AG04450 (cell line): ENCODE data around the gene CSTPP1. TPM values are rescaled to one million over a fixed set of nuclear protein-coding genes. Genes with fewer than 3 reads are reported as not detected.
A peak's percentile ranks its signal among the peaks of the same experiment; 100 is the strongest.

Experiments used
- CTCF ChIA-PET: fragments of 300-600, 350-600 bp; formaldehyde crosslinking; extraction: SDS; loops from one replicate; lab custom pipeline; 2022; ENCODE audit warnings: antibody characterized with exemption, inconsistent platforms; lab: Charles Lee
- POLR2A ChIA-PET: fragments of 350-600 bp; formaldehyde crosslinking; extraction: SDS; loops from one replicate; lab custom pipeline; 2021; ENCODE audit warnings: antibody characterized with exemption, inconsistent platforms; lab: Yijun Ruan, JAX
- DNase-seq: peaks from one replicate; pipeline ENCODE4 v3.0.0-alpha.2; 2011; ENCODE audit warnings: low read depth, low spot score
- H3K27ac ChIP-seq: one replicate; pipeline ENCODE4 v1.5.1; 2012; ENCODE audit warnings: low read depth, low read length, control low read depth
- H3K27me3 ChIP-seq: one replicate; pipeline ENCODE4 v1.6.0; 2012; ENCODE audit warnings: low read length; ENCODE audit not compliant: control insufficient read depth, insufficient read depth
- H3K4me3 ChIP-seq: 2 replicates; pipeline ENCODE4 v1.5.1; 2011; ENCODE audit warnings: mild to moderate bottlenecking, low read depth, low read length, control low read depth
- H3K9me3 ChIP-seq: 2 replicates; pipeline ENCODE4 v1.5.1; 2012; ENCODE audit warnings: low read length; ENCODE audit not compliant: control insufficient read depth, insufficient read depth
- polyA plus RNA-seq: library from polyadenylated mRNA; depleted of rRNA; stranded (reverse); fragments of >200 nt; gene quantifications from 2 replicates; pipeline ENCODE4 v1.2.3, GENCODE V29; 2011
- TF ChIP-seq, protein P1 (sequence below): IDR thresholded peaks from 2 replicates; pipeline ENCODE4 v1.5.1; 2011; ENCODE audit warnings: low read depth, low read length, control low read depth, inconsistent platforms

Gene CSTPP1
- polyA plus RNA-seq, 1 experiment, result 30.2 TPM

DNA sequence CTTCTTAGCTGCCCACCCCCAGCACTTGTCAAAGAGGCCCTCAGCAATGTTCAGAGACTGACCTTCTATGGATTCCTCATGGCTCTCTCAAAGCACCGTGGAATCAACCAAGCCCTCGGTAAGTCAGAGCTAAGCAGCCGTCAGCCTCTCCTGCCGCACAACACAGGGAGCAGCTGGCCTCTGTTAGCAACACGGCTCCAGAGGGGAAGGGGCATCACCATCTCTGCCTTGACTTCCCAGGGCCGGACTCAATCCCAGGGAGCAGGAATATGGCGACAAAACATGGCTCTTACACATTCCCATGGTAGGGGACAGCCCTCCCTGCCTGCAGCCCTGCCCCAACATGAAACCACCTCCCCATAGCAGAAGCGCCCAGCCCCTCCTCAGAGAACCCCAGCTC lies 221.2 kb downstream of the CSTPP1 start:
- ChIA-PET CTCF (interaction anchor here (1.2 kb wide), 1 partner anchor 241 kb away, joined by 5 read pairs; no protein-coding TSS in a partner anchor), POLR2A (no interaction called here)
- H3K9me3 ChIP-seq, result no peaks in the 10 kb centered on the region
- H3K27ac ChIP-seq, result no peak overlapping the region
- no peak overlapping the region for H3K4me3 ChIP-seq
- TF ChIP-seq, protein P1, sequence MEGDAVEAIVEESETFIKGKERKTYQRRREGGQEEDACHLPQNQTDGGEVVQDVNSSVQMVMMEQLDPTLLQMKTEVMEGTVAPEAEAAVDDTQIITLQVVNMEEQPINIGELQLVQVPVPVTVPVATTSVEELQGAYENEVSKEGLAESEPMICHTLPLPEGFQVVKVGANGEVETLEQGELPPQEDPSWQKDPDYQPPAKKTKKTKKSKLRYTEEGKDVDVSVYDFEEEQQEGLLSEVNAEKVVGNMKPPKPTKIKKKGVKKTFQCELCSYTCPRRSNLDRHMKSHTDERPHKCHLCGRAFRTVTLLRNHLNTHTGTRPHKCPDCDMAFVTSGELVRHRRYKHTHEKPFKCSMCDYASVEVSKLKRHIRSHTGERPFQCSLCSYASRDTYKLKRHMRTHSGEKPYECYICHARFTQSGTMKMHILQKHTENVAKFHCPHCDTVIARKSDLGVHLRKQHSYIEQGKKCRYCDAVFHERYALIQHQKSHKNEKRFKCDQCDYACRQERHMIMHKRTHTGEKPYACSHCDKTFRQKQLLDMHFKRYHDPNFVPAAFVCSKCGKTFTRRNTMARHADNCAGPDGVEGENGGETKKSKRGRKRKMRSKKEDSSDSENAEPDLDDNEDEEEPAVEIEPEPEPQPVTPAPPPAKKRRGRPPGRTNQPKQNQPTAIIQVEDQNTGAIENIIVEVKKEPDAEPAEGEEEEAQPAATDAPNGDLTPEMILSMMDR, result no peak
- DNase-seq, result no peak
- H3K27me3 ChIP-seq, result no peaks in the 10 kb centered on the region

DNA sequence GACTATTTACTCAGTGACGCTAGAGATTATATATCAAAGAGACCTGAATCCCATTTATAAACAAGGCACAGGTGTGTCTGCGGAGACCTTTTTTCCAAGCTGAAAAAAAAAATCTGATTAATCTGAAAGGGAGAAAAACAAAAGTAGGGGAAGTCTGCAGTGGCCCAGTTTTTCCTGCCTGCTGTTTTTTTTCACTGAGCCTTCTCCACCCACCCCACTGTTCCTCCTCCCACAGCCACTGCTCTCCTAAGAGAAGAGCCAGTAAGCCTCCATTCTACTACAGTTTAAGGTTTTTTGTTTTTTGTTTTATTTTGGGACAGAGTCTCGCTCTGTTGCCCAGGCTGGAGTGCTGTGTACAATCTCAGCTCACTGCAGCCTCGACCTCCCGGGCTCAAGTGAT lies 221.7 kb downstream of the CSTPP1 start:
- no peak for DNase-seq
- ChIA-PET CTCF (interaction anchor here (1.2 kb wide), 1 partner anchor 242 kb away, joined by 5 read pairs; no protein-coding TSS in a partner anchor), POLR2A (no interaction called here)
- TF ChIP-seq, protein P1, result no peak
- no peak overlapping the region for H3K4me3 ChIP-seq
- no peaks in the 10 kb centered on the region for H3K9me3 ChIP-seq
- no peaks in the 10 kb centered on the region for H3K27me3 ChIP-seq
- no peak overlapping the region for H3K27ac ChIP-seq

DNA sequence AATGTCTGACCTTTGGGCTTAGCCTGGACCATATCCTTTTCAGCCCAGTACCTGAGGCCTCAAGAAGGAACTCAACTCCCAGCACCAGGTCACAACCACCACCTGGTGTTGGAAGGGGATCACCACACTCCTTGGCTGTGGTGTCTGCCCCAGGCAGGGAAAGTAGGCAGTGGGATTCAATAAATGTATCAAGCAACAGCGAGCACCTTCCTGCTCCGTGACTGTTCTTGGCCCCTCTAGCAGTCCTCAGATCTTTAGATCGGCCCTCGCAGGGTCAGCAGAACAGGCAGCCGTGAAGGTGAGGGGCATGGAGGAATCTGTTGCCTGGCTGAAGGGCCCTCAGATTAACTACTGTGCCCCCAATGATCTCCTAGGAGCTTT lies 224.2 kb downstream of the CSTPP1 start:
- ChIA-PET POLR2A (interaction anchor here (0.6 kb wide), 1 partner anchor 240 kb away, joined by 3 read pairs; no protein-coding TSS in a partner anchor), CTCF (interaction anchor here (0.6 to 2.1 kb wide), 10 partner anchors 9 to 404 kb away, joined by 3 to 16 read pairs (median 4); no protein-coding TSS in a partner anchor)

DNA sequence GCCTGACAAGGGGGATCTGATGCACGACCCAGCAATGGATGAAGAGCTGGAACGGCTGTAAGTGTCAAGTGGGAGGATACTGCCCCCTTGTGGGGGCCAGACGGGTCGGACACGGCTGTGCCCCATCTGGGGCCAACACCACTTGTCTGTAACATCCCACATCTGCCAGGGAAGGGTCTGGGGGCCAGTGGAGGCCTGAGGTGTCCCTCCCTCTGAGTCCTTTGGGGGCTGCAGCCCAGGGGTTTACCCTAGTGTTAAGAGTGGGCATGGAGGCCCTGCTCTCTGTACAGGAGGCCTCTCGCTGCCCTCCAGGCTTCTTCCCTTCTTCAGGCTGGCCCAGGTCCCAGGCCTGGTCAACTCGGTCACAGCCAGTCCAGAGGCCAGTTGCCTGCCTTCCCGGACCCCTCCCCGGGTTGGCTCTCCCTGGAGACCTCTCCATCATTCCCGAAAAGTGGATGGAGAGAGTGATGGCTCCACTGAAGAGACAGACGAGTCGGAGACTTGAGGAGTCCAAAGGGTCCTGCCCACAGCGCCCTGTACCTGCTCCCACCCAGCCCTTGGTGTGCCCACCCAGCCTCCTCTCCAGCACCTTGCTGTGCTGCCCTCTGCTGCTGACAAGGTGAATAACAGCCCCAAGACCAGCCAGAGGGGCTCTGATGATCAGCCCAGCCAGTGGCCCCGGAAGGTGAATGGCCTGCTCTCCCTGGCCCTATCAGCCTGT lies 224.7 kb downstream of the CSTPP1 start:
- no peaks in the 10 kb centered on the region for H3K9me3 ChIP-seq
- H3K4me3 ChIP-seq, result no peak overlapping the region
- ChIA-PET CTCF (interaction anchor here (0.6 to 2.1 kb wide), 10 partner anchors 9 to 404 kb away, joined by 3 to 16 read pairs (median 4); no protein-coding TSS in a partner anchor), POLR2A (interaction anchor here (0.6 kb wide), 1 partner anchor 241 kb away, joined by 3 read pairs; no protein-coding TSS in a partner anchor)
- TF ChIP-seq, protein P1, result peak; percentile 89
- H3K27me3 ChIP-seq, result no peaks in the 10 kb centered on the region
- DNase-seq, result no peak
- no peak overlapping the region for H3K27ac ChIP-seq

More for the DNA sequence above, 224.2 kb downstream of the CSTPP1 start:
- Histone ChIP-seq H3K9me3 (no peaks in the 10 kb centered on the region), H3K27me3 (no peaks in the 10 kb centered on the region), H3K4me3 (no peak overlapping the region), H3K27ac (no peak overlapping the region)
- TF ChIP-seq, protein P1, result no peak
- no peak for DNase-seq

DNA sequence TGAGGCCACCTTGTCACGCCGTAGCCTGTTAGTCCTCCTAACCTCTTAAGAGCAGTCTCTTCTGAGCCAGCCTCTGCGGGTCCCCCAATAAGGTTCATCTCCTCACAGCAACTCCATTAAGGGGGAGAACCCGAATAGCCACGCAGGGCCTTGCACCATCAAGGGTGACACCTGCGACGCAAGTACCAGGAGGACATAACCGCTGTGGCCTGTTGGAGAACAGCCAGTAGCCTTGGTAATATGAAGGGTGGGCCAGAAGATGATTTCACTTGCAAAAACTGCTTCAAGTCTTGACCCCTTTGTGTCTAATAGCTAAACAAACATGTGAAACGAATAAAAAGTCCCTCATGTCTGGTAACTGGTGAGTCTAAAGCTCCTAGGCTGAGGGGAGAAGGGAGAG lies 225.3 kb downstream of the CSTPP1 start:
- ChIA-PET CTCF (interaction anchor here (0.5 to 2.1 kb wide), 9 partner anchors 9 to 292 kb away, joined by 3 to 16 read pairs (median 7); no protein-coding TSS in a partner anchor), POLR2A (interaction anchor here (1.5 kb wide), 1 partner anchor 11 kb away, joined by 5 read pairs; no protein-coding TSS in a partner anchor)
- TF ChIP-seq, protein P1, result no peak
- H3K27me3 ChIP-seq, result no peaks in the 10 kb centered on the region
- no peaks in the 10 kb centered on the region for H3K9me3 ChIP-seq
- no peak for DNase-seq
- H3K27ac ChIP-seq, result peak overlapping the region; percentile 57
- H3K4me3 ChIP-seq, result no peak overlapping the region
